ENCODE data around the gene NPTXR.

Gene NPTXR

DNA sequence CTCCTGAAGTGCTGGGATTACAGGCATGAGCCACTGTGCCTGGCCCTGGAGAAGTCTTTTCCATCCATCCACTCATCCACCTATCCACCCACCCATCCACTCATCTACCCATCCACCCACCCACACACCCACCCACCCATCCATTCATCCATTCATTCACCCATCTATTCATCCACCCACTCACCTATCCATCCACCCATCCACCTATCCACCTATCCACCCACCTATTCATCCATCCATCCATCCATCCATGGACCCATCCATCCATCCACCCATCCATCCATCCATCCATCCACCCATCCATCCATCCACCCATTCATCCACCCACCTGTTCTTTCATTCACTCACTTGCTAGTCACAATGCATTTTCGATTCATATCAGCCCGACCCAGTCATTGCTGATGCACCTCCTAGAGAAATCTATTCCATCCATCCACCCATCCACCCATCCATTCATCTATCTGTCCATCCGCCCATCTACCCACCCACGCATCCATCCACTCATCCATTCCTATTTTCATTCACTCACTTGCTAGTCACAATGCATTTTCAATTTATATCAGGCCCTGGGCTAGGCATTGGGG, 70.4 kb downstream of the NPTXR start:
- FAIRE-seq (peak; percentile 75), DNase-seq (ENCODE audit: low spot score) (no peak)

DNA sequence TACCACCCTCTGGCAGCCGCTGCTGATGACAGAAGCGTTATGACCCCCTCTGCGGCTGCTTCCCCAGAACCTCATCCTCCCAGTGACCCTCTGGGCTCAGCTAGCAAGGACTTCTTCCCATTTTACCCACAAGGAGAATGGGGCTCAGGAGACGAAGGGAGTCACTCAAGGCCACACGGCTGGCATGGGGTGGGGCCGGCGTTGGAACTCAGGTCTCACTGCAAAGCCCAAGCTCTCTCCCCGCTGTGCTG, 71.3 kb downstream of the NPTXR start:
- DNase-seq (ENCODE audit: low spot score) (no peak), FAIRE-seq (no peak)

DNA sequence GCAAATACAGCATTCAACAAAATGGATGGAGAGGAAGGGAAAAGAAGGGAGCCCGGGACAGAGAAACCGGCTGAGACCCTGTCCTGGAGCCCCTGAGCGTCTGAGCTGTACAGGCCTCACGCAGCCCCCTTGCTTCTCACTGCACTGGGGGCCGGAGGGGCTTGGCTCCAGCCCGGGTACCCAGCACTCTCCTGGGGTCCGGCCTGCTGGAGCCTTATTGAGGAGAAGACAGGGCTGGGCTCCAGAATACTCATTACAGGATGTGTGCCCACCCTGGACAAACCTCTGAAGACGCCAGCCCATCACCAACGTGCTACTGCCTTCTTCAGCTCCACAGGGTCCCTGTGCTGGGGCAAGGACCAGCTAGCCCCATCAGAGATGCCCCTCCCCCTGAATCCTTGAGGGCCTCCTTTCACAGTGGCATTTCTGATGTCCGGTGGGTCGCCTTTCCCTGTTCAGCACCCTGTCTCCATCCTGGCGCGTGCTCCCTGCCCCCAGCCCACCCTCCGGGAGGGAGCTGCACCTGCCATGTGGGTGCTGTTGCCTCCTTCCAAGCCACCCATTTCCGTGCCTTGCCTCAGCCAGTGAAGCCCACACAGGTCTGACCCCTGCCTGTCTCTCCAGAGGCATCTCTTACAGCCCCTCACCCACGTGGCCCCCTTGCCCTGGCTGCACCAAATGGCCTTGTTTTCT, 73.4 kb downstream of the NPTXR start:
- no peak for FAIRE-seq
- DNase-seq (ENCODE audit: low spot score) = no peak
